ENCODE results near the gene NGFR. TPM values are rescaled to one million over a fixed set of nuclear protein-coding genes. Genes with fewer than 3 reads are reported as not detected.

Gene NGFR
- total and polyA plus RNA-seq, 9 donors: 0.35 to 13.2 (median 3.4) TPM

DNA sequence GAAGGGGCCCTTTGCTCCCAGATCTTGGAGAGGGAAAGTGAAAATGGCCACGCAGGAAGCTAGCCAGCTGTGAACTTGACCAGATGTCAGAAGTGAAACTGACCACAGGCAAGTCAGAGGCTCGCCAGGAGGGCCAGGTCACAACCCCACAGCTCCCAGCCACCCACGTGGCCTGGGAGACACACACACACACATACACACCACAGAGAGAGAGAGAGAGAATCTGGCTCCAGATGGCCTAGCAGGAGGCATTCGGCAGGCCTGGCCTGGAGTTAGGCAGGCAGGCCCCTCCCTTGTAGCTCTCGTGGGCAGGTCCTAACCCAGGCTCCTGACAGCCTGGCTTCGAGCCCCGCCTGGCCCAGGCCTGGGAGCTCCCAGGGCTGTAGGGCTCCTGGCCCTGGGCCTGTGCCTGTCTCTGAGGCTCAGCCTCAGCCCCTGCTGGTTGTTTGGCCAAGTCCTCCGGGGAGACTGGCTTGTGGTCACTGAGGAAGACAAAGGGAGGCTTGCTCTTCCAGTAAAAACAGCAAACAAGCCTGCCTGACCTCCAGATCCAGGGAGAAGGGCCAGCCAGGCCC lies 20.2 kb downstream of the NGFR start:
- H3K27me3 ChIP-seq: no peaks in the 10 kb centered on the region
- intact Hi-C loops (cut with DNase I): no loop called here

DNA sequence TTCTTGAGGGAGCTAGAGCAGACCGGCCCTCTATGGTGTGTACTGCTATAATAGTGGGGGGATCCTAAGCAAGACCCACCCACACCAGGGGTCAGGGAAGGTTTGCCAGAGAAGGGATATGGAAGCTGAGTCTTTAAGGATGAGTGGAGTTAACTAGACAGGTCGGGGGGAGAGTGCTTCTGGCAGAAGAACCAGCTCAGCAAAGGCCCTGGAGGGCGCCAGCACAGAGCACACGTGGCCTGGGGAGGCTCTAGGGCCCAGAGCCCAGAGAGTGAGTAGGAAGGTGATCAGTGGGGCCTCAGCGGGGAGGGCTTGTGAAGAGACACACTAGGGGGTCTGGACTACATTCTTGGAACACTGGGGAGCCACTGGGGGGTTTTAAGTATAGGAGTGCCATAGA lies 21.1 kb downstream of the NGFR start:
- intact Hi-C loops (cut with DNase I): no loop called here
- peak in 3 of 5 donors; percentile 50 to 66 (median 50) for DNase-seq
- no peaks in the 10 kb centered on the region for H3K9me3 ChIP-seq
- TF ChIP-seq POLR2A (IDR thresholded peaks at IDR 0.05): no peak
- no peak for TF ChIP-seq EP300 (IDR thresholded peaks at IDR 0.05)
- TF ChIP-seq, protein P1, sequence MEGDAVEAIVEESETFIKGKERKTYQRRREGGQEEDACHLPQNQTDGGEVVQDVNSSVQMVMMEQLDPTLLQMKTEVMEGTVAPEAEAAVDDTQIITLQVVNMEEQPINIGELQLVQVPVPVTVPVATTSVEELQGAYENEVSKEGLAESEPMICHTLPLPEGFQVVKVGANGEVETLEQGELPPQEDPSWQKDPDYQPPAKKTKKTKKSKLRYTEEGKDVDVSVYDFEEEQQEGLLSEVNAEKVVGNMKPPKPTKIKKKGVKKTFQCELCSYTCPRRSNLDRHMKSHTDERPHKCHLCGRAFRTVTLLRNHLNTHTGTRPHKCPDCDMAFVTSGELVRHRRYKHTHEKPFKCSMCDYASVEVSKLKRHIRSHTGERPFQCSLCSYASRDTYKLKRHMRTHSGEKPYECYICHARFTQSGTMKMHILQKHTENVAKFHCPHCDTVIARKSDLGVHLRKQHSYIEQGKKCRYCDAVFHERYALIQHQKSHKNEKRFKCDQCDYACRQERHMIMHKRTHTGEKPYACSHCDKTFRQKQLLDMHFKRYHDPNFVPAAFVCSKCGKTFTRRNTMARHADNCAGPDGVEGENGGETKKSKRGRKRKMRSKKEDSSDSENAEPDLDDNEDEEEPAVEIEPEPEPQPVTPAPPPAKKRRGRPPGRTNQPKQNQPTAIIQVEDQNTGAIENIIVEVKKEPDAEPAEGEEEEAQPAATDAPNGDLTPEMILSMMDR (IDR thresholded peaks at IDR 0.05): no peak
- peaks cover 23% of the 10 kb centered on the region for H3K4me1 ChIP-seq (ENCODE audit: insufficient read depth)
- no peaks in the 10 kb centered on the region for H3K36me3 ChIP-seq
- no peaks in the 10 kb centered on the region for H3K27me3 ChIP-seq
- H3K4me3 ChIP-seq: no peak overlapping the region
- 26 to 45% (median 28%) methylated on average over 5 of the region's 5 CpGs for WGBS, 3 donors
- peak overlapping the region; percentile 23 to 81 for H3K27ac ChIP-seq

More for the DNA sequence above, 20.2 kb downstream of the NGFR start:
- H3K4me1 ChIP-seq (ENCODE audit: insufficient read depth): peaks cover 23% of the 10 kb centered on the region
- TF ChIP-seq POLR2A (IDR thresholded peaks at IDR 0.05) (peak; percentile 14), EP300 (IDR thresholded peaks at IDR 0.05) (no peak)
- TF ChIP-seq, protein P1 (IDR thresholded peaks at IDR 0.05): peak in 2 of 3 donors; percentile 55 to 58
- H3K9me3 ChIP-seq: no peaks in the 10 kb centered on the region
- 2 to 5% (median 3%) methylated on average over 7 to 8 of the region's 8 CpGs for WGBS, 3 donors
- DNase-seq: peak; percentile 91 to 97 (median 94)
- peak overlapping the region; percentile 65 to 81 for H3K27ac ChIP-seq
- H3K4me3 ChIP-seq: no peak overlapping the region
- no peaks in the 10 kb centered on the region for H3K36me3 ChIP-seq

DNA sequence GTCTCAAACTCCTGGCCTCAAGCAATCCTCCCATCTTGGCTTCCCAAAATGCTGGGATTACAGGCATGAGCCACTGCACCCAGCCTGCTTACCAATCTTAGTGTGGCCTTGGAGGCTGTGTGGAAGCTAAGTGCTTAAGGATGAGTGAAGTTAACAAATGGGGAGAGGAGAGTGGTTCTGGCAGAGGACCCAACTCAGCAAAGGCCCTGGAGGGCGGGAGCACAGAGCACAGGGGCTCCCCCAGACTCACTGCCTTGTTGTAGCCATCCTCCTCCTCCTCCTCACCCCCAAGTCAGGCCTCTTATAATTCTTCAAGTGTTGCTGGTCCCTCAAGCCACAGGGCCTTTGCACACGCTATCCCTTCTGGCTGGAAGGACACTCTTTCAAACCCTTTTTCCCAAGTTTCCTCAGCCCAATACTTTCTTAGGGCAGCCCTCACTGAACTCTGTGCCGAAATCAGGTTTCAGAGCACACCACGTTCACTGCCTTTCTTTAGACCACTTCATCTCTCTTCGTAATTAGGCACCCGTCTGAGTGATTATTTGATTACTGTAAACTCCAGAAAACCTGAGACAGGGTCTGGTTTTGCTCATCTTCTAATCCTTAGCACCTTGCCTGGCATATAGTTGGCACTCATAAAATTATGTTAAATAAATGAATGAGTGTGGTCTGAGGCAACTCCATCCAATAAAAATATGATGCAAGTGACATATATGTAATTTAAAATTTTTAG lies 23.4 kb downstream of the NGFR start:
- peaks cover 21% of the 10 kb centered on the region for H3K4me1 ChIP-seq (ENCODE audit: insufficient read depth)
- H3K36me3 ChIP-seq: no peaks in the 10 kb centered on the region
- H3K27me3 ChIP-seq: no peaks in the 10 kb centered on the region
- no peaks in the 10 kb centered on the region for H3K9me3 ChIP-seq
- TF ChIP-seq, protein P1 (IDR thresholded peaks at IDR 0.05): no peak
- TF ChIP-seq POLR2A (IDR thresholded peaks at IDR 0.05) (no peak), EP300 (IDR thresholded peaks at IDR 0.05) (no peak)
- no peak overlapping the region for H3K27ac ChIP-seq
- intact Hi-C loops (cut with DNase I): no loop called here
- DNase-seq: no peak
- no peak overlapping the region for H3K4me3 ChIP-seq
- 93 to 95% (median 93%) methylated on average over 6 of the region's 6 CpGs for WGBS, 3 donors

DNA sequence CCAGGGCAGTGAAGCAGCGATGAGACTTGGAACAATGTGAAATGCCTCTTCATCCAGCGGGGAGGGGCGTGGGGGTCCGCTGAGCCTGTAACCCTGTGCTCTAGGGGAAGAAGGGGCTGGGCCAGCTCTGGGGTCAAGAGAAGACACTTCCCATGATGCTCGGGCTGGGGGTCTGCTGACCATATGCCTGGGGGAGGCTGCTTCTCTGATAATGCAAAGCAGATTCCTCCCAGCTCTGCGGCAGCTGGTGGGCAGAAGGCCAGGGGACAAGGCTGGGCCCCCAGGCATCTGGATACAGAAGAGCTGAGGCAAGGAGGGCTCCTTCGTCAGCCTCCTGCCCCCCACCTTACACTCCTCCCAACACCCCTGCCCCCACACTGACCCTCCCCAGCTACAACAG lies 24.7 kb downstream of the NGFR start:
- intact Hi-C loops (cut with DNase I): no loop called here
- Histone ChIP-seq H3K4me1 (ENCODE audit: insufficient read depth) (peaks cover 8% of the 10 kb centered on the region), H3K27me3 (no peaks in the 10 kb centered on the region), H3K36me3 (no peaks in the 10 kb centered on the region), H3K4me3 (no peak overlapping the region), H3K9me3 (no peaks in the 10 kb centered on the region), H3K27ac (no peak overlapping the region)
- TF ChIP-seq, protein P1 (IDR thresholded peaks at IDR 0.05): no peak
- TF ChIP-seq POLR2A (IDR thresholded peaks at IDR 0.05) (no peak), EP300 (IDR thresholded peaks at IDR 0.05) (no peak)
- DNase-seq: no peak
- 22 to 24% (median 23%) methylated on average over 7 of the region's 7 CpGs for WGBS, 3 donors

Measured in ovary (tissue), 9 donors.